Measurements from ENCODE around the gene SFXN5.

Gene SFXN5

DNA sequence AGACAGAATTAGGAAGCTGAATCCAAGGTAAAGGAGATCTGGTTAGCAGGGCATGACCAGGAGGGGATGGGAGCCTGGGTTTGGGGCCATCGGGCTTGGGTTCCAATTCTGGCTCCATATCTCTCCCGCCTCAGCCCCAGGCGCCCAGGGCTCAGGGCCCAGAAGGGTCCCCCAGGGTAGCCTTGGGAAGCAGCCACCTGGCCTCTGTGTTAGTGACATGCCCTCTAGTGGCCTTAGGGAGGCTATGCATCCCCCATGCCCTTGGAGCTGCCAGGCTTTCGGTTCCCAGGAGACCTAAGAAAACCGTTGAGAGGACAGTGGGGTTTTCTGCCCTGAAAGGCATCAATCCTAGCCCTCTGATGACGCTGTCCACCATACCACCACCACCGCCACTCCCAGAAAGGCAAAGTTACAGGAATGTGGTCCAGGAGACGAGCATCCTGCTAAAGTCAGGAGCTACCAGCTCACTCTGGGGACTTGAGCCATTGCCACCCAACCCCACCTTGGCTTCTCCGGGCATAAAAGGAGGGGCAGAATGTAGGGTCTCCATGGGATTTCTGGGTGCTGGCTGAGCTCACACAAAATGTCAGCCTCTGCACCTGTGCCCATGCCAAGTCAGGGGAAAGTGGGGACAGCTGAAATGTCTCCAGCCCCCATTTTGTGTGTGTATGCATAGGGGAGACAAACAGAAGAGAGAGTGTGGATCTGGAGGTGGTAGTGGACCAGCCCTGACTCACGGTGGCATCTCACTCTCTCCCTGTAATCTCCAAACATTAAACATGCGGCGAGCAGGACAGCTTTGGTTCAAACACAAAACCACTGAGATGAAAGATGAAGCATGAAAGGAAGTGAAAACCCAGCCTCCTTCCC, 97.7 kb downstream of the SFXN5 start:
- DNase-seq, result no peak

DNA sequence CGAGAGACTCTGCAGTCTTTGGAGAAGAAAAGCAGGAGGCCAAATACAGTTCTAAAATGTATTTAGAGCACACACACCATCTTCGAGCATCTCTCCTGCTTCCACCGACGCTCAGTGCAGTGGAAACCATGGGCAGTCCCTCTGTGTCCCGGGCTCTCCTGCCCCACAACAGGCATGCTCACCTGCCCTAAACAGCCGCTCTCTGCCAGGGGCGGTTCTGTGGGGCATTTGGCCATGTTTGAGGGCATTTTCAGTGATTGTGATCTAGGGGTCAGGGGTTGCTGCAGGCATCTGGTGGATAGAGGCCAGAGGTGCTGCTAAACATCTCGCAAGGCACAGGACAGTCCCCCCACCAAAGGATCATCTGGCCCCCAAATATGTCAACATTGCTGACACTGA, 98.4 kb downstream of the SFXN5 start:
- no peak for DNase-seq

DNA sequence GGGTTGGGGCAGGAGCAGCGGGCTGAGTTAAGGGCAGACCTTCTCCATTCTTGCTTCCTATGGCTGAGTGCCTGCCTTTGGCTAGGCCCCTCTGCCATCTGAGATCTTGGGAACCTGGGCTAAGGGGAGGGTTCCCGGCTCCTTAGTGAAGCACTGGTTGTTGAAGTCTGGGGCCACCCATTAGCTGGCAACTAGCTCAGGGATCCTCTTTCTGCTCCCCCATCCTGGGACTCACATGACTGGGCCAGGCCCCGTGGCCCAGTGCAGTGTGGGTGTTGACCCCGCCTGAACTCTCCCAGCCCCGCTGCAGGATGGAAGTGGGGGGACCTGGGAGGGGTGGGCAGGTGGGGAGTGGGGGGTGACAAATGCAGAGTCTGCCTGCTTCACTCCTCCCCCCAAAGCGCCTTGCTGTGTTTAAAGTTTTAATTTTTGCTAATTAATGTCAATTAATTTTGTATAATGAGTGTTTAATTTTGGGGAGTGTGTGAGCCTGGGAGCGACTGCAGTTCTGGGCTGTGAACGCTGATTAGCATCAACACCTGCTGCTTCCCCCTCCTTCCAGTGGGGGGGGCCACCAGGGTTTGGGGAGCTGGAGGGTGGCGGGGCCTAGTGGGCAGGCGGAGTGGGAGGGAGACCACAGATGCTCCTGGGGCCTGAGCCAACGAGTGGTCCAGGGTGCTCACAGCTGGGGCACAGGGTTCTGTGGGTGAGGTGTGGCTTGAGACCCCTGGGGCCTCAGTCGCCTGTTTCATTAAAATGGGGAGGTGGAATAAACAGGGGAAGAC, 99.0 kb downstream of the SFXN5 start:
- no peak for DNase-seq

DNA sequence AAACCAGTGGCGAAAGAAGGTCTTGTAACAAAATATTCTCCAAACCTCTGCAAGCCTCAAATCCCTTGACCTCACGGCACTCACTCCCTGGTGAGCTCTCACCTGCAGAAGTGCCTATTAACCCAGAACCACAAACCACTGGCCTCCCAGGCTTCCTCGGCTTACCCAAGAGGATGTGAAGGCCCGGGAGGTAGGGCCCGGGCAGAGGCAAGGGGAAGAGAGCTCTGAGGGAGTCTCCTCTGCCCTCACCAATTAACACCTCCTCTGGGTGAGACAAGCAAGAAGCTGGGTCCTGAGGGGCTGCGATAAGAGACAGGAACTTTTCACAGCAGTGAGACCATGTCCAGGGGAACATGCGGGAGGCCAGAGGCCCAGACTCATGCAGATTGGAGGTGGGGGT, 100.5 kb downstream of the SFXN5 start:
- no peak for DNase-seq

DNA sequence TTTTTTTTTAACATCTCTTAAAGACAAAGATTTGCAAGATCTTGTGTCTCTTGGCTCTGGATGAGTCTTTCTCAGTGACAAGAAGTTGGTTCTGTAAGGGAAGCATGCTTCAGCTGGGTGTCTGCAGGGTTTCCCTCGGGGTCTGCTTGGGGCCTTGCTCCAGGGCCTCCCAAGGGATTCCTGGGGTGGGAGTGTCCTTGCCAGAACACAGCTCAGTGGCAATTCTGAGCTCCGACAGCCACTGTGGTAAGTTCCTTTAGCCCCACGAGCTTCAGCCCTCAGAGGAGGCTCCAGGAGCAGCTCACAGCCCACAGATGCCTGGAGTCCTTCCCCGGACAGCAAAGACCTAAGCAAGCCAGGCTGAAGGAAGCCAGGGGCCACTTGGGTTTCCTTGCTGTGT, 101.8 kb downstream of the SFXN5 start:
- no peak for DNase-seq

DNA sequence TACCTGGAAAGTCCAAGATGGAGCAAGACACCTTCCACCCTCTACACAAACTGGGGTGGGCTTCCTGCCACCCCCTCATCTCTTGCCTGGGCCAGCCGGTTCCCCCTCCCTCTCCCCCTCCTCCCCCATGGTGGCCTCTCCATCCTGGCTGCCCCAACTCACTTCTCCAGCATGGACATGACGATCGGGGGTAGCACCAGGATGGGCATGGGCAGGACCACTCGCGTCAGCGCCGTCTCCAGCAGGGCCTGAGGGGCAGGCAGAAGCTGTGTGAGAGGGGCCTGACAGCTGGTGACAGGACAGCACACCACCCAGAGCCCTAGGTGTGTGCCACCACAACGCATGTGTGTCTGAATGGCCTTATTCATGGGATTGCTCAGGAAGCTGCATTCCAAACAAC, 103.2 kb downstream of the SFXN5 start:
- DNase-seq, result no peak

DNA sequence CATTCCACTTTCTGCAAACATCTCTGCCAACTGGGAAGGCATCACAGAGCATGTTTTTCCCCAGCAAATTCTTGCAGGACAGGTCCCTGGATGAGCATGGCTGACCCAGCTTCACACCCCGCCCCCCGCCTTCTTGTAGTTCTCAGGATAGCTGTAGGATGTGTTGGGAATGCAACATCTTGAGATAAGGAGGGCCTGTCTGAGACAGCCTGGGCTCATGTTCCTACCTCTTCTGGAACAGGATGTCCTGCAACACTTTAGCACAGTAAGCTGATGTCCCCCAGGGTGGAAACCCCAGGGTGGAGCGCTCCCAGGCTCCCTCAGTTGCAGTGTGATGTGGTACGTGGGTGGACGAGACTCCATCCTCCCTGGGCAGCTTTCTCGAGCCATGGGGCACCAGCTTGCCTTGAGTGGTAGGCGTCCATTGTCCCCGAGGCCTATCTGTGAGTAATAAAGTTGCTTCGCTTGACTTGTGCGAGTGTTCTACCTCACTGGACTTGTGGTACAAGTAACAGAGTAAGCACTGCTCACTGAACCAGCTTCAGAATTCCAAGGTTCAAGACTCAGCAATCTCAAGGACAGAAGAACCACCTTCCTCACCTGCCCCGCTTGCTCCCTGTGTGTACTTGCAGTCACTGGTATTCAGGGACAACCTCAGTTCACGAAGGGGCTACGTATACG, 105.6 kb downstream of the SFXN5 start:
- no peak for DNase-seq

DNA sequence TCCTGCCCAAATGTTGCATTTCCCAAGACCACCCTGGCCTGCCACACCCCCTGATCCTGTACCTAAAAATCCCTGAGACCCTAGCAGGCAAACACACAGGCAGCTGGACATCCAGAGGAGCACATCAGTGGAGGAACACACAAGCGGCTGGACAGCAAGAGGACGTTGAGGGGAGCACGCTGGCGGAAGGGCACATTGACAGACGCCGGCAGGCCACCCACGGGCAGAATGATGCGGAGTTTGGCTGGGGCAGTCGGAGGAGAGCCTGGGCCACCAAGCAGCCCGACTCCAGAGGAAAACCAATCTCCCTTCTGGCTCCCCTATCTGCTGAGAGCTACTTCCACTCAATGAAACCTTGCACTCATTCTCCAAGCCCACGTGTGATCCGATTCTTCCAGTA, 106.5 kb downstream of the SFXN5 start:
- no peak for DNase-seq

DNA sequence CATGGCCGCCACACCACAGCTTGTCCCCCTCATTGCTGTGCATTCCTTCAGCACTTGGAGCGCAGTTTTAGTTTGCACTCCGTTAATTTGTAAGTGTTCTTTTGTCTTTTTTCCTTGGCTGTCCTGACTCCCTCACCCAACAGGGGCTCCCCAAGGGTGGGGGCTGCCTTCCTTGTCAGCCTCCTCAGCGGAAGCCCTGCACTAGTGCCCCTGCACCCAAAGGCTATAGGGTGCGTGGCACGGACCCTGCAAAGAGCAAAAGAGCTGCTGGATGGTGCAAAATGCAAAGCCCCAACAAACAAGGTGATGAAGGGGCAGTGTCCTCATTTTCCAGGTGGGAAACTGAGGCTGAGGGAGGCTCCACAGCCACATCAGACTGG, 107.4 kb downstream of the SFXN5 start:
- no peak for DNase-seq

DNA sequence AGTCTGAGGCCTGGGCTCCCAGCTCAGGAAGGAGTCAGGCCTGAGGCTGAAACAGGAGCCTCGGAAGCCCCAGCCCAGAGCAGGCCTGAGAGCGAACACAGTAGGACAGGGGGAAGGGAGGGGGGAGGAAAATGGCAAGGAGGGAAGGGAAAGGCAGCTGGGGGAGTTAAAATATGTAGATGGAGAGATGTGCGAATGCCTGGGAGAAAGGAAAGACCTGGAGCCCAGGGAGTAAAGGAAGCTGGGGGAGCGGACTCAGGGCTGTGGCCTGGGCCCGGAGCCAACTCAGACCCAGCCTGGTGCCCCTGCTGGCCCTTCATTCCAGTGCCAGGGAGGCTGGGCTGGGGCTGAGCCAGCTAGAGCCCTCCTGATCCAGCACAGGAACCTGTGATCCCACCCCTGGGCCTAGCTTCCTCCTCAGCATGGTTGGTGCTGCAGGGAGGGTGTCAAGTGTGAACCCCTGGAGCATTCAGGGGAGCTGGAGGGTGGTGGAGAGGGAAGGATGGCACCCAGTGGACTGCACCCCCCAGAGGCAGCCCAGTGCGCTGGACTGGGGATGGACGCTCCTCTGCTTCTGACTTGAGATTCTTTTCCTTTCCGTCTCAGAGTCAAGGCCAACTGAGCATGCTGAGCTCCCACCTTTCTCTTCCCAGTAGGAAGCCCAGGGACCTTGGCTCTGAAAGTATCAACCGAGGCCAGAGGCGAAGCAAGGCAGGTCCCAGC, 107.9 kb downstream of the SFXN5 start:
- DNase-seq, result no peak

DNA sequence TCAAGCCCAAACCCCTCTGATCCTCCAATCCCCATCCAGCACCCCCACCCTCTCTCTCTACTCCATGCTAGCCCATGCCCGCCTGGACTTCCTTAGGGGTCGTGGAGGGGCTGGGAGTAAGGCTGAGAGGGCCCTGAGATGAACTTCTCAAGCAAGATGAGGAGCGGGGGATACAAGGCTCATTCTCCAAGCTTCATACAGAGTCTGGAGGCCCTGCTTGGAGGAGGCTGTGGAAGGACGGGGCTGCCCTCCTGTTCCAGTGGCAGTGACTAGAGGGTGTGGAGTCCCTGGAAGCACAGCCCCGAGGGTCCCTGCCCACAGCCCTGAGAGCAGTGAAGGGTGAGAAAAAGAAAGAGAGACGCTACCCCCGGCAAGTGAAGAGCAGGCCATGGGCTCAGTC, 108.6 kb downstream of the SFXN5 start:
- DNase-seq, result no peak

DNA sequence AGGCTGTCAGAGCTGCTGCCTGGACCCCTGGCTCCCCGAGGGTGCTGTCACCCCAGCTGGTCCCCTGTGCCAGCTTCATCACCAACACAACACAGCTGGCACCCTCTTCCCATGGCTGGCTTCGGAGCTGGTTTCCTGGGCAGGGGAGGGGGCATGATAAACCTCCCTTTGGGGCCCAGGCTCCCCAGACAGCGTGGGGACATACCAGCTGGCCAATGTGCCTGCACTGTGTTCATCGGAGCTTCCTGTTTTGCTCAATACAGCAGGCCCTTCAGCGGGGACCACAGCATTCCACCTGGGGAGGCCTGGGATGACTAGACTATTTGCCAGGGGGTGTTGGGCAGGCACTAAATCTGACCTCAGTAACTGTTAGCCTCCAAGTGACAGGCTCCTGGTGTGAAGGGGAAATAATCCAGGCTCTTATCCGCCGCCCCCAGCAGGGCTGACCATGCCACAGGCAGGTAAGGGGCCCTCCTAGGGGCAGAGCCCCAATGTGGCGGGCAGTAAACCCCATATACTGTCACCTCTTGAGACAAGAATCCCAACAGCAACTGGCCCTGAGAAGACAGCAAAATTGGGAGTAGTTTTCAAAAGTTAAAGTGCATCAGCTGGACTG, 109.6 kb downstream of the SFXN5 start:
- DNase-seq, result no peak

DNA sequence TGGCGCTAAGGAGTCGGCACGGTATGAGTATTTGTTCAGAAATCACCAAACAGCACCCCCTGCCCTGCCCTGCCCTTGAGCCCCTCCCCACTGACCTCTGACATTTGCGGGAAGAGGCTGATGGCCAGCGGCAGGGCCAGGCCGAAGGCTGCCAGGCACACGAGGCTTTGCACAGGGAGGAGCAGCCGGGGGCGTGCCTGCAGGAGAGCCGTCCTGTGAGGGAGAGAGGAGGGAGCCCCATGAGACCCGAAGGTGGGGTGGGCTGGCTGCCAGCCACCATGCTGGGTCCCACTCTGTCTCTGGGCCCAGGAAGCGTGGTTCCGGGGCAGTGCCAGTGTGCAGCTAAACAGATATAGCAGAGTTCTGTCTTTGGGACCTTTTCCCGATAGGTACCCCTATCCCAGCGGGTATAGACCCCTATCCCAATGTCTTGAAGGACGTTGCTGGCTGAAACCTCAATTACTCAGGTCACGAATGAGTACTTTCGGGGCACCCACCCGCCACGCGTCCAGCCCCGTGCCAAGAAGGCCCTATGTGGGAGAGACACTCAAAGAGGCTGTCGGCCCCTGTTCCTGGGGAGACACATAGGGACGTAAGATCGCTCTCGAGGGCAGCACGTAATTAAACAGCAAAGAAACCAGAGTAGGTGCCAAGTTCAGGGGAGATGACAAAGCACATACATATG, 110.3 kb downstream of the SFXN5 start:
- DNase-seq, result no peak

DNA sequence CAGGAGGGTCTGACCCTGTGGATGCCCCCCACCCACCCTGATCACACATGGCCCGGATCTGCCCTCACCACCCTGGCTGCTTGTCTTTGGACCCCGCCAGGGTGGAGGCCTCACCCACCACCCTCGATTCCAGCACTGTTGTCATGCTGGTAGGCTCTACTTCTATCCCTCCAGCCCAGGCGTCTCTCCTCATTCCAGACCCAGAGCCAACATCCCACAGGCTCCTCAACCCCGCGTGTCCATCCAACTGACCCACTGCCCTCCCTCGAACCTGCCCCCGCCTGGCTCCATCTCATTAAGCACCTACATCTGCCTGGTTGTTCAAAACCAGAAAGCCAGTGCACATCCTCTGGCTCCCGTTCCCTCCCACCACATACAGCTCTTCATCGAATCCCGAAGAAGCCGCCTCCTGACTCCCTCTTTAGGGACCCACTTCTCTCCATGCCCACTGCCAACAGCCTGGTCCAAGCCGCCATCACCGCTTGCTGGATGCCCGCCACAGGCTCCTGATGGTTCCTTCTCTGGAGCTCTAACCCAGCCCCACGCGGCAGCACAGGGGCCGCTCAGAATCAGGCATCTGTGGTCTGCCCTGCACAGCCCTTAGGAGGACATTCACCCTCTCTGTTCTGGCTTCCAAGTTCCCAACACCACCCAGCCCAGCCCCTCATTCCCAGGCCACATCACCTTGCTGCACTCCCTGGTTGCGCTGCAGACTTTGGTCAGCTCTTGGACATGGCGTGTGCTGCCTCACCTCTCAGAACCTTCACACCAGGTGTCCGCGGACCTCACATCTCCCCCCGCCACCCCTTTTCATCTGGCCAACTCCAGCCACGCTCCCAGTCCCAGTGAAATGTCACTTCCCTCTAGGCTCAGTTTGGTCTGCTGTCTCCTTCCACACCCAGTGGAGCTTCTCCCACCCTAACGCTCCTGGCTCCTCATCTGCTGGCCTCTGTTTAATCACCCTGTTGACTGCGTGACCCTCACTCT, 111.2 kb downstream of the SFXN5 start:
- no peak for DNase-seq

DNA sequence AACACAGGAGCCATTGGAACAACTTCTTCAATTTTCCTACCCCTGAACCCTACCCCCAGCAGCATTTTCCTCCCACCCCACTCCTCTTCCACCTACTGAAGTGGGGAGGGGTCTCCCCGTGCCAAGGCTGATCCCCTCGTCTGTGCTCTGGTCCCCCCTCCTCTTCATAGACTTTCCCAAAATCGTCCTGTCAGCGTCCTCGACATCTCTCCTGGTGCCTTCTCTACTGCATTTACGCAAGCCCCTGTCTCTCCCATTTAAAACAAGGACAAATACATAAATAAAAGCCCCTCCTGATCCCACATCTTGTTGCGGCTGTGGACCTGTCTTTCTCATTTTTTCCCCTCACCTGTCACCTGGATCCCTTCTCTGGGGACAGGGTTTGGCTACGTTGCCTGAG, 112.0 kb downstream of the SFXN5 start:
- no peak for DNase-seq

DNA sequence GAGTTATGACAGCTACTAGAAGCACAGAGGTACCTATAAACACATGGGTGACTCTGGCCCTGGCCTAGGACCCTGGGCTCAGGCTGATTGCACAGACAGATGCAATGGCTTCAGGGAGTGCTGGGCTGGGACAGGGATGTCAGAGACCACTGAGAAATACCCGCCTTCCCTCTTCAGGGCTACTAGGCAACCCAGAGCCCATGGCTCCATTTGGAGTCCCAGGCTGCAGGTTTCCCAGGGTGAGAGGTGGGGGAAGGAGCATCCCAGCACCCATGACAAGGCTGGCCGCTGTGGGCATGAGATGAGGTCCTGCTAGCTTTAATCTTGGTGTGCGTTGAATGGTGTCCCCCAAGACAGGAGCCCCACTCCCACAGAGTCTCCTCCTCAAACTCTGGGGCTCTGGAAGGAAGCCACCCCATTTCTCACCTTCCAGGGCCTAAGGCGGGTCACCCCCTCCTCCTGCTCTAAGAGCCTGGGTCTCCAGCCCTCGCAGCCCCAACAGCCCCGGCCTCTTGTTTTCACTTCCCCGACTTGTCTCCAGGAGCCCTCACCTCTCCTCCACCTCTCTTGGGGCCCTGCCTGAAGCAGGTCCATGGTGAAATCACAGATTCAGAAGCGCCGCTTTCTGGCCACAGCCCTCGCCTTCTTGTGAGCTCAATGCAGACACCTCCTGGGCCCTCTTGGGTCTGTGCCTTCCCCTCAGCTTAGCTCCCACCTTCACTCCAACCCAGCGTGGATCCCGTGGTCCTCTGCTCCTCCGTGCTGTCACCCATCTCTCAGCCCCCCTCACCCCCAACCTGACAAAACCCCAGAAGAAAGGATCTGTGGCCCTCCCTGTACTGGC, 112.7 kb downstream of the SFXN5 start:
- no peak for DNase-seq

DNA sequence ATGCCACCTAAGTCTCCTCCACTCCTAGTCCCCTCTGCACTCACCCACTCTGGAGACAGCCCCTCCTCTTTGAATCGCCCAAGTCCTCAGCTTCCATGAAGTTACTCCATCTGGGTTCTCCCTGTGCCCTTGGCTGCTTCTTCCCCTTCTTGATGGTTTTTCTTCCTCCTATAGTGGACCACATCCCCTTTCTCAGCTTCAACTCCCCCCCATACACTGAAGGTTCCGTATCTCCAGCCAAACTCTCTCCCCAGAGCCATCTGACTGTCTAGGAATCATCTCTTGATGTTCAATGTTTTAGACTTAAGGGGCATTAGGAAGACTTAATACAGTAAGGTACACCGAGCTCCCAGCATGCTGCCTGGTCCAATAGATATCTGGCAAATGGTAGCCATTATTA, 114.6 kb downstream of the SFXN5 start:
- no peak for DNase-seq

DNA sequence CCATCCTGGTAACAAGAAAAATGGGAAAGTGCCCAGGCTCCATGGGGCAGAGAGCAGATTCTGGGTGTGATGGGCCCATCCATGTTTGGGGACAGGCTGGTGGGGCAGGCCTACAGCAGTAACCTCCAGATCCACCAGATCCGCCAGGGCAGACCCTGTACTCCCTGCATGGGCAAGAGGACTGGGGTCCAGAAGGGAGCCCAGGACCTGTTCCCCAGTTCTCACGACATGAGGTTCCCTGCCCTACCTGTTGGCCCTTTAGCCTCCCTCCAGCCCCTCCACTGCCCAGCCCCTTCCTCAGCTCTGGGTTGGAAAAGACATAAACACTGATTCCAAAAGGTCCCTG, 115.5 kb downstream of the SFXN5 start:
- DNase-seq, result no peak

DNA sequence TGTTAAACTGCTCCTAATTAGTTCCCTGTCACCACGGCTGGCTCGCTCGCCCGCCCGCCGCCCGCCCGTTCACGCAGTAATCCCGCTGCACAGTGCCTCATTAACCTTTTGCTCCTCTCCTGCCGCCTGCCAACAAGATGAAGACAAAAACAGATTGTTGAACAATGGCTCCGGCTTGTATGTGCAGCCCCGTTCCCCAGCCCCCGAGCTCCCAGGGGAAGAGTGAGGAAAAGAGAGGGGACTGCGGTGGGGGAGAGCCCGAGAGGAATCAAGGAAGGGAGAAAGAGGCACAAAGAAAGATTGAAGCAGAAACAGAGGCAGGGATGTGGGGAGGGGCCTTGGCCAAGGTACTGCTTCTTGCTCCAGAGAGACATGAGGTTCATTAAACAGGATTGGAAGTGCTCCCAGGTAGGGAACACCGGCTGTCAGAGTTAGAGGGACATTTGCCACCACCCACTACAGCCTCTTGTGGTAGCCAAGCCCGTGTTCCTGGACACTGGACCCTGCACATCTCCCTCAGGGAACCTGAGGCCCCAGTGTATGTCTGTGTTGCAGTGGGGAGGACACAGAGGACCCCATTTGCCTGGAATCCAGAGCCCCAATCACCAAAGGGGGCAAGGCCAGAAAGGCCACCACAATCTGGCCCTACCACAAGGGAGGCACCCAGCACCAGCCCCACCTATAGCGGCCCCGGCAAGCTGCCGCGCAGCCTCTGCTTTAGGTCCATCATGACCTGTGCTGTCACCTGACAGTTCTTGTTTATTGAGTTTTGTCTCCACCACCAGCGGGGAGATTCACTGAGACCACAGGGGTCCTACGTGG, 116.1 kb downstream of the SFXN5 start:
- DNase-seq, result no peak

Measured in effector CD8-positive, alpha-beta T cell (primary cell).